Globus pallidus (tissue), 1 donor: ENCODE measurements around the gene EXOC2.
"Not testable (repeated sequence)": the region's sequence is repeated elsewhere in the genome, so short reads cannot be mapped to it uniquely, and the experiment has no call there.

Source experiments
- DNase-seq: peaks from one replicate; pipeline ENCODE4 v3.0.0-alpha.2; 2015; ENCODE audit warnings: low spot score

EXOC2 gene

GRCh38 chr6:626236-626635 lies 66.7 kb downstream of the EXOC2 start:
- DNase-seq = no peak

- peak; percentile 20 for DNase-seq
Observed at GRCh38 chr6:624979-625378, 68.0 kb downstream of the EXOC2 start.

- DNase-seq = no peak
Observed at GRCh38 chr6:622462-622861, 70.5 kb downstream of the EXOC2 start.

GRCh38 chr6:621931-622330 lies 71.0 kb downstream of the EXOC2 start:
- no peak for DNase-seq

DNA sequence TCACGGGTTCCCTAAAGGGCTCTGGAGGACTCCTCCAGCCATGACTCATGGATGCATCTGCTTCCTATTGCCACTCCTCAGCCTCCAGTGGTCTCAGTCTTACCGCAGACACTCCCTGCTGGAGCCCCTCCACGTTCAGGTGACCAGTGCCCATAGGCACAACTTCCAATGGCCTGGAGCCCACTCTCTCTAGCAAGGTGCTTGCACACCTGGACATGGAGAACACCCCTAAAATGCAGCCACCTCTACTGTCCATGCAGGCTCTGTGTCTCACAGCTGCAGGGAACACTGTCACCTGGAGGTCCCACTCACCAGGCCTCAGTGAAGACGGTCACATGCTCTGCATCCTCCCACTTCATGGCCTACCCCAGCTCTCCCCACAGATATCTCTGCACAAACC lies 72.0 kb downstream of the EXOC2 start:
- DNase-seq = no peak

GRCh38 chr6:620166-620565 lies 72.8 kb downstream of the EXOC2 start:
- DNase-seq = no peak

DNA sequence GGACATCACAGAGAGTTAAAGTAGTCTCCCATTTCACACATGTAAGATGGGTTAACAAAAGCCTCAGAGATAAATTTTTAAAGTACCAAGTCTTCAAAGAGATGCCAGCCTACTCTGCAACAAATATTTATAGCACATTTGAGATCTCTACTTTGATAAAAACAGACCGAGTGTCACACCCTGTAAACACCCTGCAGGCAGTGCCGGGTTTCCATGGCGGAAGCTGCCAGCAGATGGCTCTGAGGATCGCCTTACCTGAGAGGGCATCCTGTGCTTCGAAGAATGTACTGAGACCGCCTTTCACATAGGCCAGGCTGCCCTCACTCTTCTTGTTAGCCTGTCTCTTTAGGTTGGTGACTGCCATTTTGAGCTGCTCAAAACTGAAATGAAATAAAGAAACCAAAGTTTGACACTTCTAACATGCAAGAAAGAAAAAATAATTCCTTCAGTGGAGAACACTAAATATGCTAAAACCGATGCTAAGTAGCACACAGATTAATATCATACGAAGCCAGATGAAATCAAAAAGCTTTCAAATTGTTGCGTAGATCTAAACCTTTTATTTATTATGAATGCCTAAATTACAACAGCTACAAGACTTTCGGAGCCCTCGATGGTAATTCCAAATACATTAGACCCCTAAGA lies 75.4 kb downstream of the EXOC2 start:
- DNase-seq = no peak

DNA sequence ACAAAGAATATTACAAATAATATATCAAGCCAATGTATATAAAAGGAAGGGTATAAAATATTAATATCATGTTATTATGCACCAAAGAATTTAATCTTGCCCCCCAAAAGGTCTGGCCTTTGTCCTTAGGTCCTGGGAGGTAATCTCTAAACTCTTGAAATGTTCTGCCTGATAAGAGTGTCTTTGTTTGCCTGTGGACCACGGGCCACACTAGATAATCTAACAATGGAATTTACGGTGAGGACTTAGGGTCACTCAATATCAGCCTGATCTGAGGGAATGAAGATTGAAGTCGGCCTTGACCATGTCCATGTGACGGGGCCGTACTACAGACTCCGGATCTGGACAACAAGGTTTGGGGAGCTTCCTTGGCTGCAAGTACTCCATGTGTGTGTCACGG lies 79.0 kb downstream of the EXOC2 start:
- no peak for DNase-seq

DNA sequence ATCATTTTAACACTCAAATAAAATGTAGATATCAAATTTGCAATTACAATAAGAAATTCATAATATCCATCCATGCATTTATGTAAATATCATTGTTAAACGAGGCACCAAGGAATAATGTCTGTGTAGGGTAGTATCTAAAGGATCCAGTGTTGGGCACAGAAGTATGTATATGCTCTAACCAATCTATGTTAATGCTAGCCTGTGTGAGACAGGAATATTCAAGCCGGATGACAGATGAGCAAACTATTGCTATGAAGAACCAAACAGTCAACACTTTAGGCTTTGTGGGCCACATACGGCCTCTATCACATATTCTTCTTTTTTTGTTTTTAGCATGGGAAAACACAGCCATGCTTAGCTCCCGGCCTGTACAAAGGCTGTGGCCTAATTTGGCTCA lies 81.0 kb downstream of the EXOC2 start:
- DNase-seq = no peak

DNA sequence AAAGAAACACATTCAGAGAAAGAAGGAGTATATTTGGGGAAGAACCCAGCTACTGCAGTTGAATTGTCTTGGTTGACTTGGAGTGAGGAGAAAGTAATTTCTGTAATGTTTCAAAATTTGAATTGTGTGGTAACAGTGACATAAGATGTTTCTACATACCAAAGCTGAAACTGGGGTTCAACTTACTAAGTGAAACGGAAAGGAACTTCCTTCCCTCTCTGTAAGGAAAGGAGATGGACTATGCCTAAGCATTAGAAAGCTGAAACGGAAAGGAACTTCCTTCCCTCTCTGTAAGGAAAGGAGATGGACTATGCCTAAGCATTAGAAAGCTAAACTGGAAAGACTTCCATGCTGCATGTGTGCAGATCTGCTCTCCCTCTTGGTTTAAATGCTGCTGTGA lies 82.1 kb downstream of the EXOC2 start:
- no peak for DNase-seq

- no peak for DNase-seq
Observed at GRCh38 chr6:609905-610304, 83.0 kb downstream of the EXOC2 start.

DNA sequence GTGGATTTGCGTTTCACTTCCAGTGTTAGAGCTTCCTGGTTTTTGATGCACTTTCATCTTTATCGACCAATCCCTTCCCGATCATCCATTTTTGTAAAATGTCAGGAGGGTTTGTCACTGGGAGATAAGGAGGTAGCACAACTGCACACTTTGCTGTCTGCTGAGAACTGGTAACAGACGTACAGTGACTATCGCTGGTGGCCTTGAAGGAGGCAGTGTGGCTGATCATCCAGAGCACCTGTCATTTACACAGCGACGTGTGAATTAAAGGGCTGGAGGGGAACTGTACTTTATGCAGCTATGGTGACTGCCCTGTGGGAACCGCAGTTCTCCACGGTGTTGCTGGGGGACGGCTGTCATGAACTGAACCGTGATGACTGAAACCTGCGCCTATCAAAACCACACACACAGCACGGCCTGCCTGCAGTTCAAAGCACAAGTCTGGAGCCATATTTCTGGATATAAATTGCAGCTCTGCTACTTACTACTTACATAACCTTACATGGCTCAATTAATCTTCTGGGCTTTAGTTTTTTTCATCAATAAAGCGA lies 86.0 kb downstream of the EXOC2 start:
- DNase-seq = no peak

GRCh38 chr6:605895-606294 lies 87.0 kb downstream of the EXOC2 start:
- not testable (repeated sequence) for DNase-seq

- DNase-seq = no peak
Observed at GRCh38 chr6:604579-604978, 88.4 kb downstream of the EXOC2 start.

DNA sequence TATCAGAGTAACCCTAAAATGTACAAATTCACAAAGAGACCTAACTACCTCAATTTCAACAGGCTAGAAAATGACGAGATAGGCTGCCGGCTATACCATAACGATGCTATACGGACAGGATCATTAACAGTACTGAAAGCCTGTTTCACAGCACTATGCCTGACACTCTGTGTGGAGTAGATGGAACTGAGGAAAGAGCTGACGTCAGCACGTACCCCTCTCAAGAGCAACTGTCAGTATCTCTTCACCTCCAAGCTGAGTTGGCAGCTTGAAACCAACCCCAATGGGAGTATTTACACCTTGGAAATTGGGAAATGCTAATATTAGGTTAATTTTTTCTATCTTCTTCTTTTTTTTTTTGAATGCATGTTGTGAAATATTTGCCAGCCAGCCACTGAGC lies 89.7 kb downstream of the EXOC2 start:
- DNase-seq = no peak

DNA sequence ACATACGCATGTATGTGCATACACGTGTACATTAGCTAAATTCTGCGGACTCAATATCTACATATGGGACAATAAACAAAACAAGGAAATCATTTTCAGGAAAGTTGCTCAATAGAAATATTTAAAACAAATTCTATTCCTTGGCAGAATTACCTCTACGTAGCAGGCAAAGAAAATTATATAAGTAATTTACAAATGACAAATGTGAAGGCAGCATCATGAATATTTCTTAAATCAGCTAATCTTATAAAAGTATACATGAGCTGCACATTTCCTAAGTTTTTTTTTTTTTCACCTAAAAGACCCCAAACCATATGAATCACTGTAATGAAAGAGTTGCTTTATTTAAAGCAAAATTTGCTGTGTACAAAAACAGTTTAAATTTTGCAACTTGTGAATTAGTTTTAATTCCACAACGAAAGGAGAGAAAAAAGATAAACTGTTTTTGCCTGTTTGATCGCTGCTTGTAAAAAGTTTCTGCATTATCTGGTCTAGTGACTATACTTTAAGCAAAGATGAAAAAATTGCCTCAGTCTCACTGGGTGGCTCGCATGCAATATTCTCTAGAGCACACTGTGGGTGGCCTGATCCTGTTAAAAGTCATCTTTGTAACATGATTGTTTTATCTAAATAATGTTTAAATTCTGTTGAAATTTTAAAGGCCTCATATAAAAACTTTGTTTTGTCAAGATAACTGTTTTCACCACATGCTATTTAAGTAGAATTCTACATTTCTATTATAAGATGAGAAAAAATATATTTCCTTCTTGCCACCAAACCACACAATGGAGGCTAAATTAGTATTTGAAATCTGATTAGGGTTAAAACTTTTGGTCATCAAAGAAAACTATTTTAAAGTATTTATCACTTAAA lies 93.1 kb downstream of the EXOC2 start:
- no peak for DNase-seq

DNA sequence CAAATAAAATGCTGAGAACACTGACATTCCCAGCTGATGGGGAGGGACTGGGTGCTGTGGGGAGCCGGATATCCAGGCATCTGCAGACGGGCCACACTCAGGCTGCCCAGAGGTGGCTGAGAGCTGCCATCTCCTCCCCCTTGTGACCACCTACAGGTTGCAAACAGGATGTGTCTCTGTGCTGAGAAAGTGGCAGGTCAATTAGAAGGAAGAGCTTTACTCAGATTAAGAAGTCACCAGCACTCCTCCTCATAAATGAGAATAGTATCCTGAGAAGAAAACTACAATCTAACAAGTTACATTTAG lies 99.1 kb downstream of the EXOC2 start:
- DNase-seq = no peak

DNA sequence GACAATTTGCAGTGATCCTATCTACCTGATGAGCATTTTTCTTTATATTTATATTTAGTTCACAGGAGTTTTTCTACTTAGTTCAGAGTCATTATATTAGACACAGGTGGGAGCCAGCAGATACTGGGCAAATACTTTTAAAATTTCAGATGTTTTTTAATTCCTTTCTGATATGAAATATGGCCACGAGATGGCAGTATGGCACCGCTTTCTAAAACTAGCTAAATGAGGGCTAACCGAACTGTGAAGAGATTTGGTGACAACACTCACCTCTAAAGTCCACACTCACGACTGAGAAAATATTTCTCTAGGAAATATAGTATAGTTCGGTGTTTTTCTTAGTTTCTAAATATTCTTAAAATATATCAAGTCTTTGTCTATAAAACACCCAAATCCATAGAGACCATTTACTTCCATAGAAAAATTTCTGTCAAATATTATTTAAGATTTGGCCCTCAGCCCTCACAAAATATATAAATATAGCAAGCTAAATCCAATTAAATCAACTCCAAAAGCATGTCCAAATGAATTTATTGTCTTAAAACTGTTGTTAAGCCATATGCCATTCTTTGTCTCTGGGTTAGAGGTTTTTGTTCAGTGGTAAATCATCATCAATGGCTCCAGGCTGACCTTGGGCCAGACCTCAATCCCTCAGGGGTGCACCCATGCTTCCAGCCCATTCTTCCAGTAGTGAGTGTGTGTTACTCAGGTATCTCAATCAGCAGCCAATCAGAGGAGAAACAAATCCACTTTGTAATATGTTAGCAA lies 99.6 kb downstream of the EXOC2 start:
- peak; percentile 43 for DNase-seq

DNA sequence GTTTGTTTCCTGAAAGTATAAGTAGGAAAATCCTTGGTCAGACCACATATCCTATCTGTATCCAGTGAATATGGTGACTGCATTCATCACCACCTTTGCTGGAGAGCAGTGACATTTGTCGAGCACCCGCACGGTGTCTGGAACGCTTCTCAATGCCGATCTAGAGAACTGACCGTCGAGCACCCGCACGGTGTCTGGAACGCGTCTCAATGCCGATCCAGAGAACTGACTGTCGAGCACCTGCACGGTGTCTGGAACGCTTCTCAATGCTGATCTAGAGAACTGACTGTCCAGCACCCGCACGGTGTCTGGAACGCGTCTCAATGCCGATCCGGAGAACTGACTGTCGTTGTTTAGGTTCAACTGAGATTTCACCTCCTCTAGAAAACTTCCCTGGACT lies 103.8 kb downstream of the EXOC2 start:
- DNase-seq = no peak

DNA sequence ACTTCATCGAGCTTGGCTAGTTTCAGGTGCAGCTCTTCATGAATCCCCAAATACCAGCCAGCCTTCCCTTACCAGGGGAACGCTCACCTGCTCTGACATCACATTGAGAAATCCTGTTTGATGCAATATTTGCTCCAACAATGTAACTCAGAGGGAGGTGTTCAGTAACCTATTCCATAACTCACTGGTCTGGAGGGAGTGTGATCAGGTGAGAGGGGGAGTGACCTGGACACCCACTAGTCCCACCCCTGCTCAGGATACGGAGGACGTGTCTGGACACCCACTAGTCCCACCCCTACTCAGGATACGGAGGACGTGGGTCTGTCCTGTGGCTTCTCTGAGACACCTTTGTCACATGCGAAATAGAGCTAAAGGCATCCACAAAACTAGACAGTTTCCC lies 106.4 kb downstream of the EXOC2 start:
- no peak for DNase-seq

- no peak for DNase-seq
Observed at GRCh38 chr6:583635-584034, 109.3 kb downstream of the EXOC2 start.

DNA sequence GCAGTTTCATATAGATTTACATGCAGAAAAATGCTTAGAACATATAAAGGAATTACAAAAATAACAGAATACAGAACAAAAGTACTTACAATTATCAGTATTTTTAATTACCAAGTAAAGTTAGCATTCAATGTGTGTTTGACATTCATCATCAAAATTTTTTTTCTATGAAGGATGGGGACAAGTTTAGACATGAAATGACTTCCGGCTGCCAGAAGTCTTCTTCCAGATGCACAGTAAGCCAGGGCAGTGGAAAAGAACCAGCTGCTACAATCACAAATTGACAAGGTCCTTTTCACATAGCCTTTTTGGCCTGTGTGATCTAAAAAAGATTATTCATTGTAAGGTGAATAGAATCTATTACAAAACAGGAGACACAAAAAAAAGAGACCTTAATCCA lies 109.8 kb downstream of the EXOC2 start:
- DNase-seq = no peak

DNA sequence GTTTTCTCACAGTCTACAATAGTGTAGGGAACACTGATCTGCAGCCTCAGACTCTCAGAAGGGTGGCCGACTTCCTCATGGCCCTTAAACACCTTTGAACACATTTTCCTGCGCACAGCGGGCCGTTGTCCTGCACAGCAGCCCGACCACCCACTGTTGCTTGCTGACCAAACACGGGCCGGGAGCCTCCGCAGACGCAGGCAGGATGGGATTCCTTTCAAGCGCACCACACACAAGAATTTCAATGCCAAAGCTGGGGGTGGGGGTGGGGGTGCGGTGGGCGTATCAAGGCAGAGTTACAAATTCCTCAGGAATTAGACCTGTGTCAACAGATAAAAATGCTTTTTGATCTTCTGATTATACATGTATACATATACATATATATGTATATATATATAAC lies 110.6 kb downstream of the EXOC2 start:
- DNase-seq = no peak
